T-helper 1 cell treated with Interleukin-12 subunit alpha and Interleukin-12 subunit beta and Interleukin-4 antibody, amounts not matched to agents 30 μg/mL and 1 μg/mL, for 36 hours (primary cell): Measurements from ENCODE around the gene COMMD10.

Experiments used
- H3K27ac Mint-ChIP-seq: one replicate; pipeline ENCODE4 v1.8.0; 2021; ENCODE audit warnings: mild to moderate bottlenecking, mixed read lengths
- H3K27me3 Mint-ChIP-seq: one replicate; pipeline ENCODE4 v1.8.0; 2021; ENCODE audit warnings: low read depth, mixed read lengths
- H3K36me3 Mint-ChIP-seq: one replicate; pipeline ENCODE4 v1.8.0; 2021; ENCODE audit warnings: low read depth, mixed read lengths
- H3K4me1 Mint-ChIP-seq: one replicate; pipeline ENCODE4 v1.8.0; 2021; ENCODE audit warnings: low read depth, mixed read lengths
- H3K4me3 Mint-ChIP-seq: one replicate; pipeline ENCODE4 v1.8.0; 2021; ENCODE audit warnings: mild to moderate bottlenecking, moderate library complexity, mixed read lengths
- H3K9me3 Mint-ChIP-seq: one replicate; pipeline ENCODE4 v1.8.0; 2021; ENCODE audit warnings: mixed read lengths

Gene COMMD10

DNA sequence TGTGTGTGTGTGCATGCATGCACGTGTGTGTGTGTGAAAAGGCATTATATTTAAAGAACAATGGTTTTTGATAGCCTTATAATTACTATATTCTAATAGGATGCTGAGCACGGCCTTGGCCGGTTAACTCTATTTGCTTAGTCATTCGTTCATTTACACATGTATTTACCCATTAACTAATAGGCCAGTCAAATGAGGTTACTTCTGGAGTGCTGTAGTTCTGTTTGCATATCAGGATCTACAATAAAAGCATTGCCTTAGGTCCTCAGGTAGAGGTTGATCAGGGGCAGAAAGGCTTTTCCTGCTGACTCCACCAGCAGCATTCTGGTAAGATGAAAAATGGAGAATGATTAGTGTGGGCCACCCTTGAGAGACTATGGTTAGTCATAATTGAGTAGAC, 219.0 kb downstream of the COMMD10 start:
- Mint-ChIP-seq H3K27ac (no peak overlapping the region), H3K9me3 (peaks cover 31% of the 10 kb centered on the region), H3K4me3 (no peak overlapping the region), H3K36me3 (peaks cover 30% of the 10 kb centered on the region), H3K4me1 (no peaks in the 10 kb centered on the region), H3K27me3 (no peaks in the 10 kb centered on the region)

- H3K27ac Mint-ChIP-seq, result no peak overlapping the region
- H3K27me3 Mint-ChIP-seq, result no peaks in the 10 kb centered on the region
- no peaks in the 10 kb centered on the region for H3K4me1 Mint-ChIP-seq
- peaks cover 32% of the 10 kb centered on the region for H3K36me3 Mint-ChIP-seq
- peaks cover 47% of the 10 kb centered on the region for H3K9me3 Mint-ChIP-seq
- H3K4me3 Mint-ChIP-seq, result no peak overlapping the region
These were observed 221.1 kb downstream of the COMMD10 start for GRCh38 chr5:116305899-116306298.

- Mint-ChIP-seq H3K4me1 (no peaks in the 10 kb centered on the region), H3K36me3 (peaks cover 32% of the 10 kb centered on the region), H3K4me3 (no peak overlapping the region), H3K27me3 (no peaks in the 10 kb centered on the region), H3K9me3 (peaks cover 50% of the 10 kb centered on the region), H3K27ac (no peak overlapping the region)
These were observed 222.0 kb downstream of the COMMD10 start for GRCh38 chr5:116306846-116307245.

- Mint-ChIP-seq H3K4me3 (no peak overlapping the region), H3K36me3 (peaks cover 23% of the 10 kb centered on the region), H3K27ac (no peak overlapping the region), H3K27me3 (no peaks in the 10 kb centered on the region), H3K9me3 (peaks cover 54% of the 10 kb centered on the region), H3K4me1 (peaks cover 3% of the 10 kb centered on the region)
These were observed 223.6 kb downstream of the COMMD10 start for GRCh38 chr5:116308391-116308790.

- Mint-ChIP-seq H3K4me1 (peaks cover 6% of the 10 kb centered on the region), H3K27ac (peak overlapping the region; percentile 37), H3K27me3 (no peaks in the 10 kb centered on the region), H3K36me3 (peaks cover 7% of the 10 kb centered on the region), H3K9me3 (peaks cover 27% of the 10 kb centered on the region), H3K4me3 (peak overlapping the region; percentile 33)
These were observed 228.5 kb downstream of the COMMD10 start for GRCh38 chr5:116313366-116313765.

DNA sequence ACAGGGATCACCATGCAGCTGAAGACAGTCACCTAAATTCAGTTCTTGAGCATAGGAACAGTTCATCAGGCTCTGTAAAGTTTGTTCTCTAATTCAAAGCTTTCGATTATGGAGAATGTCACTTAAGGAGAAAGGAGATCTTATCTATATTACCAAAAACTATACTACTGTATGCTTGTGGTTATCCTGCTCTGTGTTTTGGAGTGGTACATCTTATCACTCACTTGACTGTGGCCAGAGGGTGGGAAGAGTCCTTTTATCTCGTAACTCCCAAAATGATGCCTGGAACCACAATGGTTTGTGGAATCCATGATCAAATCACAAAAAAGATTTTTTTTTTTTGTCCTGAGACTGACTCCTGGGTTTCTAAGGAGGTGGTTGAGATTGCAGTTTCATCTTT, 230.7 kb downstream of the COMMD10 start:
- Mint-ChIP-seq H3K27me3 (no peaks in the 10 kb centered on the region), H3K4me1 (peaks cover 6% of the 10 kb centered on the region), H3K4me3 (no peak overlapping the region), H3K9me3 (peaks cover 15% of the 10 kb centered on the region), H3K27ac (no peak overlapping the region), H3K36me3 (peaks cover 5% of the 10 kb centered on the region)

DNA sequence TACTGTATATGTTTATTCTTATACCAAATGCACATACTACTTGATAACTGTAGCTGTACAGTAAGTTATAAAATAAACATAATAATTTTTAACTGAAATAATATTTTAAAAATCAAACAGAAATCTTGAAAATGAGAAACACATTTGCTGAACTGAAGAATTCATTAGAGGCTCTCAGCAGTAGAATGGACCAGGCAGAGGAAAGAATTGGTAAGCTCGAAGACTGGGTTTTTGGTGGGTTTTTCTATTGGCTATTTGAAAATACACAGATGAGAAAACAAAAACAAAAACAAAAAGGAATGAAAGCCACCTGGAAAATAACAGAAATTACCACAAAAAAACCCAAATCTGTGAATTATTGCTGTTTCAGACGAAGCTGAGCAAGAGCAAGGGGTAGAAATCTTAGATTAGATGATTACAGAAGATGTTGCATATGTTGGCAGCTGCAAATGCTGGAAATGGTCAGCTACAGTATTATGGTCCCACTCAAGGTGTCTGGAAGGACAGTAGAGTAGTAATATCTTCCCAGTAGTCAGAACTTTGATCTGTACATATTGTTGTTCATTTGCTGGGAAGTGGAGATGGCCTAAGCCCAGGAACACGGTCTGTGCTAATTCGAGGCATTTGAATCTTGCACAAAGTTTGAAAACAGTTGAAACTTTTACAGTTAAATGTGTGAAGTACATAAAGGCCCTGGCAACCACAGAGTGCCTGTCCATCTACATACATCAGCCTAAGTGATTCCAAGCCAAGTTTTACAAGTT, 233.4 kb downstream of the COMMD10 start:
- Mint-ChIP-seq H3K4me1 (peaks cover 5% of the 10 kb centered on the region), H3K4me3 (no peak overlapping the region), H3K27ac (no peak overlapping the region), H3K27me3 (no peaks in the 10 kb centered on the region), H3K9me3 (peaks cover 9% of the 10 kb centered on the region), H3K36me3 (peaks cover 5% of the 10 kb centered on the region)

- peaks cover 6% of the 10 kb centered on the region for H3K36me3 Mint-ChIP-seq
- H3K9me3 Mint-ChIP-seq, result peaks cover 15% of the 10 kb centered on the region
- H3K27ac Mint-ChIP-seq, result no peak overlapping the region
These were observed 235.7 kb downstream of the COMMD10 start for GRCh38 chr5:116320486-116320885.

GRCh38 chr5:116329503-116329902, 244.7 kb downstream of the COMMD10 start:
- Mint-ChIP-seq H3K36me3 (peaks cover 6% of the 10 kb centered on the region), H3K4me1 (no peaks in the 10 kb centered on the region), H3K4me3 (no peak overlapping the region), H3K27ac (no peak overlapping the region), H3K27me3 (no peaks in the 10 kb centered on the region), H3K9me3 (peaks cover 41% of the 10 kb centered on the region)

More at GRCh38 chr5:116320486-116320885, 235.7 kb downstream of the COMMD10 start:
- Mint-ChIP-seq H3K4me3 (no peak overlapping the region), H3K4me1 (no peaks in the 10 kb centered on the region), H3K27me3 (no peaks in the 10 kb centered on the region)

GRCh38 chr5:116340799-116341198, 256.0 kb downstream of the COMMD10 start:
- no peak overlapping the region for H3K4me3 Mint-ChIP-seq
- H3K27ac Mint-ChIP-seq, result no peak overlapping the region
- H3K9me3 Mint-ChIP-seq, result peaks cover 17% of the 10 kb centered on the region

More at GRCh38 chr5:116340799-116341198, 256.0 kb downstream of the COMMD10 start:
- no peaks in the 10 kb centered on the region for H3K27me3 Mint-ChIP-seq
- H3K36me3 Mint-ChIP-seq, result no peaks in the 10 kb centered on the region
- H3K4me1 Mint-ChIP-seq, result no peaks in the 10 kb centered on the region
